CD14-positive monocyte (primary cell): ENCODE data around the gene KDM2A. TPM values are rescaled to one million over a fixed set of nuclear protein-coding genes. Genes with fewer than 3 reads are reported as not detected.

ENCODE experiments used
- DNase-seq, 3 donors: peaks; one replicate each; pipeline ENCODE4 v3.0.0-alpha.2; 2011 to 2022
- H2AFZ ChIP-seq: 2 replicates; pipeline ENCODE4 v1.6.0; 2012; ENCODE audit warnings: mild to moderate bottlenecking, low read depth, low read length, inconsistent platforms; ENCODE audit not compliant: insufficient read depth, poor library complexity, severe bottlenecking
- H3K27ac ChIP-seq, 2 donors: 1 replicate in 1 of 2; 2 replicates in 1 of 2; pipeline ENCODE4 v1.5.1; 2012 to 2013; ENCODE audit warnings: low read length in 2 of 2, control low read depth in 1 of 2, inconsistent platforms in 1 of 2, low read depth in 1 of 2, mild to moderate bottlenecking in 1 of 2
- H3K27me3 ChIP-seq, 2 donors: one replicate each; pipeline versions ENCODE4 v1.6.0 to v1.6.1; 2011 to 2013; ENCODE audit warnings: low read length in 2 of 2; ENCODE audit not compliant: control insufficient read depth in 2 of 2, insufficient read depth in 2 of 2
- H3K36me3 ChIP-seq, 2 donors: replicated peaks in 1 of 2; 1 replicate in 1 of 2; 2 replicates in 1 of 2; pipeline versions ENCODE4 v1.5.1 to v1.6.1; 2012 to 2013; ENCODE audit warnings: low read length in 2 of 2, control low read depth in 1 of 2, inconsistent platforms in 1 of 2, mild to moderate bottlenecking in 1 of 2; ENCODE audit not compliant: insufficient read depth in 2 of 2, control insufficient read depth in 1 of 2
- H3K4me1 ChIP-seq, 2 donors: 1 replicate in 1 of 2; 2 replicates in 1 of 2; pipeline versions ENCODE4 v1.5.1 to v1.6.1; 2012 to 2013; ENCODE audit warnings: low read length in 2 of 2, control low read depth in 1 of 2, inconsistent platforms in 1 of 2, mild to moderate bottlenecking in 1 of 2, moderate library complexity in 1 of 2; ENCODE audit not compliant: insufficient read depth in 2 of 2, control insufficient read depth in 1 of 2
- H3K4me2 ChIP-seq: replicated peaks from 2 replicates; pipeline ENCODE3; 2012; ENCODE audit warnings: low read length, moderate library complexity, mild to moderate bottlenecking; ENCODE audit not compliant: poor library complexity, severe bottlenecking; ENCODE audit errors: extremely low read depth
- H3K4me3 ChIP-seq, 3 experiments: fragments of 200-600 bp in 1 of 3; sonication (generic) in 1 of 3; replicated peaks in 1 of 3; 1 replicate in 2 of 3; 2 replicates in 1 of 3; pipeline ENCODE4 v1.5.1; 2011 to 2013; ENCODE audit warnings: low read length in 3 of 3, mild to moderate bottlenecking in 3 of 3, control low read depth in 2 of 3, low read depth in 2 of 3, inconsistent platforms in 1 of 3, moderate library complexity in 1 of 3
- H3K79me2 ChIP-seq: 2 replicates; pipeline ENCODE4 v1.6.0; 2012; ENCODE audit warnings: mild to moderate bottlenecking, control low read depth, inconsistent platforms, low read length, moderate library complexity; ENCODE audit not compliant: insufficient read depth
- H3K9ac ChIP-seq: 2 replicates; pipeline ENCODE4 v1.6.0; 2017; ENCODE audit warnings: low read length, mild to moderate bottlenecking; ENCODE audit not compliant: insufficient read depth, poor library complexity, severe bottlenecking
- H3K9me3 ChIP-seq, 2 donors: replicated peaks in 1 of 2; 1 replicate in 1 of 2; 2 replicates in 1 of 2; pipeline versions ENCODE4 v1.5.1 to v1.6.1; 2012 to 2013; ENCODE audit warnings: low read length in 2 of 2, control low read depth in 1 of 2; ENCODE audit not compliant: control insufficient read depth in 1 of 2, insufficient read depth in 1 of 2
- H4K20me1 ChIP-seq: 2 replicates; pipeline ENCODE4 v1.6.0; 2012; ENCODE audit warnings: mild to moderate bottlenecking, low read length, control low read depth, moderate library complexity; ENCODE audit not compliant: insufficient read depth
- H3K27ac Mint-ChIP-seq, 7 donors: one replicate each; pipeline ENCODE4 v1.8.0; 2020; ENCODE audit warnings: mild to moderate bottlenecking in 7 of 7, mixed read lengths in 7 of 7, moderate library complexity in 6 of 7, inconsistent platforms in 2 of 7
- H3K27me3 Mint-ChIP-seq, 3 donors: one replicate each; pipeline ENCODE4 v1.8.0; 2021 to 2022; ENCODE audit warnings: low read depth in 3 of 3, mild to moderate bottlenecking in 3 of 3, mixed read lengths in 3 of 3, moderate library complexity in 3 of 3, inconsistent platforms in 1 of 3
- H3K36me3 Mint-ChIP-seq, 2 donors: one replicate each; pipeline ENCODE4 v1.8.0; 2020; ENCODE audit warnings: mixed read lengths in 2 of 2, inconsistent platforms in 1 of 2, mild to moderate bottlenecking in 1 of 2
- H3K4me1 Mint-ChIP-seq: one replicate; pipeline ENCODE4 v1.8.0; 2020; ENCODE audit warnings: mild to moderate bottlenecking, mixed read lengths
- H3K4me3 Mint-ChIP-seq, 2 donors: one replicate each; pipeline ENCODE4 v1.8.0; 2020; ENCODE audit warnings: mild to moderate bottlenecking in 2 of 2, mixed read lengths in 2 of 2, moderate library complexity in 1 of 2
- H3K9me3 Mint-ChIP-seq, 7 donors: one replicate each; pipeline ENCODE4 v1.8.0; 2020 to 2022; ENCODE audit warnings: mixed read lengths in 7 of 7, mild to moderate bottlenecking in 6 of 7, moderate library complexity in 6 of 7, inconsistent platforms in 2 of 7
- WGBS: methylation state at CpG from one replicate; pipeline ENCODE4 v1.1.5; 2013; ENCODE audit warnings: missing lambda C conversion rate; ENCODE audit not compliant: insufficient coverage; 5-methylcytosine and 5-hydroxymethylcytosine counted together
- intact Hi-C, 2 donors: fragments of 100-400 bp; cut with micrococcal nuclease; formaldehyde crosslinking; loops; one replicate each; pipeline versions ENCODE4 v1.15.0 to v1.15.1; 2023
- polyA plus RNA-seq, 3 donors: library from polyadenylated mRNA; depleted of rRNA in 1 of 3; unstranded in 2 of 3; stranded (reverse) in 1 of 3; fragments of 300-500 nt in 2 of 3; fragments of >200 nt in 1 of 3; fragmentation: Illumina TruSeq in 2 of 3; gene quantifications; 1 replicate in 2 of 3; 2 replicates in 1 of 3; pipeline ENCODE4 v1.2.3, GENCODE V29; 2012 to 2021
- TF ChIP-seq, protein P1 (sequence below): fragments of 200-600 bp; IDR thresholded peaks from one replicate; pipeline ENCODE4 v1.8.0; 2022; ENCODE audit warnings: antibody characterized with exemption, mild to moderate bottlenecking

The KDM2A gene
- polyA plus RNA-seq, 3 donors: 2.6 to 98.9 (median 3.9) TPM

DNA sequence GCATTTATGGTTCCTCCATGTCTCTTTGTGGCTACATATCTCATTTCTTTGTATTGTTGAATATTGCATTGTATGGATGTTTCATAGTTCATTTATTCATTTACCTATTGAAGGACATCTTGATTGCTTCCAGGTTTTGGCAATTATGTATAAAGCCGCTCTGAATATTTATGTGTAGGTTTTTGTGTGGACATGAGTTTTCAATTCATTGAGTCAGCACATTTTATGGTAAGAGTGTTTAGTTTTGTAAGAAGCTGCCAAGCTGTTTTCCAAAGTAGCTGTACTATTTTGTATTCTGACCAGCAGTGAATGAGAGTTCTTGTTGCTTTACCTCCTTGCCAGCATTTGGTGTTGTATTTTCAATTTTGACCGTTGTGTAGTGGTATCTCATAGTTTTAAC lies 39.2 kb downstream of the KDM2A start:
- Histone ChIP-seq H3K79me2 (peaks cover 100% of the 10 kb centered on the region), H3K4me3 (no peak overlapping the region), H3K9ac (no peak overlapping the region), H3K9me3 (no peaks in the 10 kb centered on the region), H4K20me1 (peaks cover 100% of the 10 kb centered on the region), H3K4me2 (no peak overlapping the region), H3K27ac (peak overlapping the region in 1 of 2 donors; percentile 20), H3K27me3 (no peaks in the 10 kb centered on the region), H3K4me1 (no peaks in the 10 kb centered on the region), H2AFZ (no peak overlapping the region), H3K36me3 (peaks cover 8 to 50% of the 10 kb centered on the region in 2 donors)
- peaks cover 19 to 42% of the 10 kb centered on the region in 2 donors for H3K36me3 Mint-ChIP-seq
- 100% methylated on average over 1 of the region's 2 CpGs for WGBS
- no peak for DNase-seq
- H3K4me3 Mint-ChIP-seq: no peak overlapping the region
- TF ChIP-seq, protein P1, sequence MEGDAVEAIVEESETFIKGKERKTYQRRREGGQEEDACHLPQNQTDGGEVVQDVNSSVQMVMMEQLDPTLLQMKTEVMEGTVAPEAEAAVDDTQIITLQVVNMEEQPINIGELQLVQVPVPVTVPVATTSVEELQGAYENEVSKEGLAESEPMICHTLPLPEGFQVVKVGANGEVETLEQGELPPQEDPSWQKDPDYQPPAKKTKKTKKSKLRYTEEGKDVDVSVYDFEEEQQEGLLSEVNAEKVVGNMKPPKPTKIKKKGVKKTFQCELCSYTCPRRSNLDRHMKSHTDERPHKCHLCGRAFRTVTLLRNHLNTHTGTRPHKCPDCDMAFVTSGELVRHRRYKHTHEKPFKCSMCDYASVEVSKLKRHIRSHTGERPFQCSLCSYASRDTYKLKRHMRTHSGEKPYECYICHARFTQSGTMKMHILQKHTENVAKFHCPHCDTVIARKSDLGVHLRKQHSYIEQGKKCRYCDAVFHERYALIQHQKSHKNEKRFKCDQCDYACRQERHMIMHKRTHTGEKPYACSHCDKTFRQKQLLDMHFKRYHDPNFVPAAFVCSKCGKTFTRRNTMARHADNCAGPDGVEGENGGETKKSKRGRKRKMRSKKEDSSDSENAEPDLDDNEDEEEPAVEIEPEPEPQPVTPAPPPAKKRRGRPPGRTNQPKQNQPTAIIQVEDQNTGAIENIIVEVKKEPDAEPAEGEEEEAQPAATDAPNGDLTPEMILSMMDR: no peak
- intact Hi-C loops: no loop called here
- H3K9me3 Mint-ChIP-seq: no peaks in the 10 kb centered on the region
- H3K27me3 Mint-ChIP-seq: no peaks in the 10 kb centered on the region
- H3K27ac Mint-ChIP-seq: peak overlapping the region in 3 of 7 donors; percentile 31 to 48 (median 41)
- peaks cover 13% of the 10 kb centered on the region for H3K4me1 Mint-ChIP-seq

DNA sequence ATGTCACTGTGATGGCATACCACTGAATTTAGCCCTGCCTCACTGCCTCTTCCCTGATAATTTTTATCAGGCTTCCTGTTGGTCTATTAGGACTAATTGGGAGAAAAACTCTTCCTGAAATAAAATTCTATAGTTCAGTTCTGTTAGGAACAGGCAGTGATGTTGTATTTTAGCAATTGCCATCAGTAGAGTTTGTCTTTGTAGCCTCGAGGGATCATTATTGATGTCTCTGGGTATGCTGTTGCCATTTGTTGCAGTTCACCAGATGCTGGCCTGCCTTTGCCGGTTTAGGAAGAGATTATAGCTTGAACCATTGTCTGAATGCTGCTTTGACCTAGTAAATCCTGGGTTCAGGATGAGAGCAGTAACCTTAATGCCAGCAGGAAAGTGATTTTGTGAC lies 41.0 kb downstream of the KDM2A start:
- TF ChIP-seq, protein P1: no peak
- peaks cover 100% of the 10 kb centered on the region for H4K20me1 ChIP-seq
- no peaks in the 10 kb centered on the region for H3K9me3 Mint-ChIP-seq
- peaks cover 11 to 47% of the 10 kb centered on the region in 2 donors for H3K36me3 ChIP-seq
- H3K9me3 ChIP-seq: no peaks in the 10 kb centered on the region
- peaks cover 100% of the 10 kb centered on the region for H3K79me2 ChIP-seq
- H2AFZ ChIP-seq: no peak overlapping the region
- intact Hi-C loops: no loop called here
- no peak overlapping the region for H3K4me2 ChIP-seq
- H3K9ac ChIP-seq: no peak overlapping the region
- DNase-seq: no peak
- peak overlapping the region in 2 of 7 donors; percentile 47 to 61 for H3K27ac Mint-ChIP-seq
- peaks cover 23 to 45% of the 10 kb centered on the region in 2 donors for H3K36me3 Mint-ChIP-seq
- H3K27ac ChIP-seq: peak overlapping the region in 1 of 2 donors; percentile 49
- H3K4me1 Mint-ChIP-seq: peaks cover 18% of the 10 kb centered on the region
- H3K4me3 ChIP-seq: no peak overlapping the region
- H3K27me3 ChIP-seq: no peaks in the 10 kb centered on the region
- 100% methylated on average over 2 of the region's 2 CpGs for WGBS
- H3K4me1 ChIP-seq: peaks cover 2 to 4% of the 10 kb centered on the region in 2 donors
- H3K27me3 Mint-ChIP-seq: no peaks in the 10 kb centered on the region
- no peak overlapping the region for H3K4me3 Mint-ChIP-seq
